ENCODE results near the gene CTIF.

- no peak for TF ChIP-seq EZH2phosphoT487 (IDR thresholded peaks at IDR 0.05; ENCODE audit: low read depth)
- TF ChIP-seq CTCF (IDR thresholded peaks at IDR 0.05; ENCODE audit: low read depth, low read length) = peak; percentile 48
Measured at GRCh38 chr18:48896875-48897511, 358.2 kb downstream of the CTIF start.
